ENCODE results near the gene CNTNAP2.

The CNTNAP2 gene

GRCh38 chr7:147251751-147252325, 1135.2 kb downstream of the CNTNAP2 start:
- no peak for DNase-seq (ENCODE audit: low spot score)

GRCh38 chr7:147261693-147262092, 1145.1 kb downstream of the CNTNAP2 start:
- no peak for DNase-seq (ENCODE audit: low spot score)

DNA sequence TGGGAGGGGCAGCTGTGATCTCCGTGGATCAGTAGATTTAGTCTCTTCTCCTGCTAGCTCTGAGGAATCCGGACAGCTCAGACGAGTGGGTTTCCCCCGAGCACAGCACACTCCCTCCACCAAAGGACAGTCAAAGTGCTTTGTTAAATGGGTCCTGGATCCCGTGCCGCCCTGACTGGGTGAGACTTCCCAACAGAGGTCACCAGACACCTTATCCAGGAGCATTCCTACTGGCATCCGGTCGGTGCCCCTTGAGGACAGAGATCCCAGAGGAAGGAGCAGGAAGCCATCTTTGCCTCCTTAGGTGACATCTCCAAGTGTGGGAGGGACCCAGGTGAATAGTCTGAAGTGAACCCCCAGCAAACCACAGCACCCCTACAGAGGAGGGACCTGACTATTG, 1148.9 kb downstream of the CNTNAP2 start:
- DNase-seq (ENCODE audit: low spot score), result no peak

DNA sequence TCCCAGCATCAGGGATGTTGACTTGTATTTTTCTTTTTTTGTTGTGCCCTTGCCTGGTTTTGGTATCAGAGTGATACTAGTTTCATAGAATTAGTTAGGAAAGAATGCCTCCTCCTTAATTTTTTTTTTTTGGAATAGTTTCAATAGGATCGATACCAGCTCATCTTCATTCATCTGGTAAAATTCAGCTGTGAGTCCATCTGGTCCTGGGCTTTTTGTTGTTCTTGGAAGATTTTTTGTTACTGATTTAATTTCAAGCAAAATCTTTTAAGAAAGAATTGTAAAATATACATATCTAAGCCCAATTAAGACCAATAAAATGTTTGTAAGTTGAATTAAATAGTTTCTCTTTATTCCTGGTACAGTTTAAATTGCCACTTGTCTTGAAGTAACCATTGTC, 1159.5 kb downstream of the CNTNAP2 start:
- no peak for DNase-seq (ENCODE audit: low spot score)

GRCh38 chr7:147276783-147277370, 1160.3 kb downstream of the CNTNAP2 start:
- DNase-seq (ENCODE audit: low spot score), result no peak

GRCh38 chr7:147279514-147279913, 1162.9 kb downstream of the CNTNAP2 start:
- DNase-seq (ENCODE audit: low spot score), result no peak

- DNase-seq (ENCODE audit: low spot score), result no peak
Observed at GRCh38 chr7:147279964-147280374, 1163.4 kb downstream of the CNTNAP2 start.

DNA sequence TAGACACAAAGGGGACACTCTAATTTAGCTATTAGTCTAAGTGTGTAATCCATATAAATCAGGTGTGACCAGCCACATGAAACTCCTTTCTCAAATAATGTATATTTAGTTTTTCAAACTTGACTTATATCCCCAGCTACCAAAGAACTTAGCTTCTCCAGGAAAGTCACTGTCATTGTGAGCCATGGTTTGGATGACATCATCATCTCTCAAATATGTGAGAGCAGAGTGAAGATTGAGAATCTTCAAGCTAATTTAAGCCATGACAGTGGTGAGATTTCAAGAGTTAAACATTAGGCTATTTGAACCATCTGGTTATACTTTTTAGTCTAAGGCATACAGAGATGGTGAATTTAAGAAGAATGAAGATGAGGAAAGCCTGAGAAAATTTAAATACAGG, 1165.6 kb downstream of the CNTNAP2 start:
- DNase-seq (ENCODE audit: low spot score), result no peak

- DNase-seq (ENCODE audit: low spot score), result no peak
Observed at GRCh38 chr7:147296201-147296600, 1179.6 kb downstream of the CNTNAP2 start.

DNA sequence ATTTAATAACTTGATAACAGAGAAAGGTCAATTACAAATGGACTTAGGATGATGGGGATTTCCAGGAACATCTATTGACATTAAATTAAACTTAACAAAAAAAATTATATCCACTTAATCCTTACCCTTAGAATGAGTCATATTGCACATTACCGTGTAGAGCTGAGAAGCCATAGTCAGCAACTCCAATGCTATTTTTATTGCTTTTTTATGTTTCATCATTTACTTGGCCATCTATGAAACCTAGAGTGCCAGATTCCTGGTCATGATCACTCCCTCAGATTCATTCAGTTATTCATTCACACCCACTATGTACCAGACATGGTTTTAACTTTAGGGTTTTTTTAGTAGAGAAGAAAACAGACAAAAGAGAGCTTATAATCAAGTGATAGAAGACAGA, 1180.4 kb downstream of the CNTNAP2 start:
- no peak for DNase-seq (ENCODE audit: low spot score)

DNA sequence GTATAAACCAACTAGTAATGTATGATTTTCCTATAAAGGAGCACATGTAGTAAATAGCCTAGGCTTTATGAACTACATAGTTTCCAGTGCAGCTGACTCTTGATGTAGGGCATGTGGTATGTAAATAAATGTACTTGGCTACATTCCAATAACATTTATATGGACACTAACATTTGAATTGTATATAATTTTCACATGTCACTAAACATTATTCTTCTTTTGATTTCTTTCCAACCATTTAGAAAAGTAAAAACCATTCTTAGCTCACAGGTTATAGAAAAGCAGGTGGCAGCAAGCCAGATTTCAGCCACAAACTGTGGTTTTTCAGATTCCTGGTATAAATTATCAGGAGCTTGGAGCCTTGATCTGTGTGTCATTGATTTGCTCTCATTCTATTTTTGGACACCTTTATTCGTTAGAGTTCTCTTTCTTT, 1182.0 kb downstream of the CNTNAP2 start:
- no peak for DNase-seq (ENCODE audit: low spot score)

DNA sequence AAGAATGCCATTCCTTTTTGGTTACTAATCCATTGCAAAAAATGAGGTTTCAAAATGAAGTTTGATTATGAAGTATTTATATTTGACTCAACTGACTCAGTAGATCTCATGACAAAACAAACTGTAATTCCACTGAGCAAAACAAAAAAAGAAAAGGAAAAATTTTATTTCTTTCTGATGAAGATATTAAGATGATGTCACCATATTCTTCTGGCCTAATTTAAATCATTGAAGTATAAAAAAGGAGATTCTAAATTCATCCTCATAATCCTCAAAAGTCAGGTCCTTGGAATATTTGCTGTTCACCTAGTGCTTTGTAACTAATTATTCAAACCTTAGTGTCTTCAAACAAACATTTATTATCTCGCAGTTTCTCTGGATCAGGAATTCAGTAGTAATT, 1183.7 kb downstream of the CNTNAP2 start:
- DNase-seq (ENCODE audit: low spot score), result no peak

DNA sequence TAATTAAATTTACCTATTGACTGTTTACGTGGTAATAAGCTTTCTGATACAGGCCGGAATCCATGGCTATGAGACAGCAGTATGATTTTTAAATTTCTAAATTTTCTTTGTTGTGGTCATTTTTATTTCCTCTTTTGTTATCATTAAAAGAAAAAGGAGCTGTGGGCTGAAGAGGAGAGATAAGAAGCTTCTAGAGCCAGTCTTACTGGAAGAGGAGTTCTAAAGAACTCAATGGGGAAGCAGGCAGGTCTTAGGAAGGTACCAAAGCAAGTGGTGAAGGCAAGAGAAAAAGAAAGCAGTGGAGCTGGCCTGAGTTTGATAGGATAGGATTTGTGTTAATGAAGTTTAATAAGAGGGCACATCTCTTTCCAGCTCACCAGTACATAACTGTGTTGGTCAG, 1187.8 kb downstream of the CNTNAP2 start:
- no peak for DNase-seq (ENCODE audit: low spot score)

DNA sequence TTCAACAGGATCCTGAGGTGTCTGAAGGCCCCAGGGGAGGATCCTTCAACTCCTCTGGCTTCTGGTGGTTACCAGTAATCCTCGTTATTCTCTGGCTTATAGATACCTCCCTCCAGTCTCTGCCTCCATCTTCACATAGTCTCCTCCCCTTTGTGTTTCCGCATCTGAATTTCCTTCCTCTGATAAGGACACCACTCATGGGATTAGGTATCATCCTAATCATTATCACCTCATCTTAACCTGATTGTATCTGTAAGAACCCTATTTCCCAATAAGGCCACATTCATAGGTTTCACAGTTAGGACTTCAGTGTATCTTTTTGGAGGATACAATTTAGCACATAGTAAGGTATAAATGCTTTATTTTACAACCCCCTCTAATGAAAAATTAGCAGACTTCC, 1189.2 kb downstream of the CNTNAP2 start:
- no peak for DNase-seq (ENCODE audit: low spot score)

GRCh38 chr7:147308539-147308938, 1191.9 kb downstream of the CNTNAP2 start:
- DNase-seq (ENCODE audit: low spot score), result no peak

DNA sequence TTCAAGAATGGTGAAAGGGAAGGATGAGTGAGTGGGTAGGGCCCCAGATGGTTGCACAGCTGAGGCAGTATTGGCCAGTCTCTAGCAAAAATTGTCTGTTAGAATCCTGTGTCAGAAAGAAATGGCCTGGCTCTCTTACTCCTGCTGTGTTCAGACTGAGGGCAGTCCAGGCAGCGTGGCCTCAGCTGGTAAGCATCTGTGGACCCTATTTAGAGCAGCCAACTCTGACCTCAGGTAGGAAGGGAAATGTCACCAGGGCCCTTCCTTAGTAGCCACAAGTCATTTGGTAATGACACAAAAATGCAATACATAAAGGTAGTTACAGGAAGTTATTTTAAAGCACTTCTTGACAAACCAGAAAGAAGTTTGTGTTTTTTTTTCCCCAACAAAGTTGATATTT, 1194.7 kb downstream of the CNTNAP2 start:
- DNase-seq (ENCODE audit: low spot score), result no peak

DNA sequence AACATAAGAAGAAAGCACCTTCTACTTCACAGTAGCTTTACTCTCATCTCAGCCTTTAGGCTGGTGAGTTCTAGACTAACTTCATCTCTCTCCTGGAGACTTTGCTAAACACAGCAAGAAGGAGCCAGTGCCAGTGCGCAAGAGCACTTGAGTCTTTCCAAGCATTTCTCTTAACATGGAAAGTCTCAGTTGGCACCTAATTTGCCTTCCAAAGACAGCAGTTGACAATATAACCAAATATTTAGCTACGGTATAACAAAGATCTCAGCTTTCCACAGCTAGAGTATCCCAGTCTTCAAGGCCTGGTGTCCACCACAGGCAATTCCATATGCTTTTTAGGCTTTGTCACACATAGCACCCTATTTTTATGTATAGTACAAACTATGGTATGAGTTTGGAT, 1204.9 kb downstream of the CNTNAP2 start:
- no peak for DNase-seq (ENCODE audit: low spot score)

- DNase-seq (ENCODE audit: low spot score), result no peak
Observed at GRCh38 chr7:147332988-147333387, 1216.4 kb downstream of the CNTNAP2 start.

DNA sequence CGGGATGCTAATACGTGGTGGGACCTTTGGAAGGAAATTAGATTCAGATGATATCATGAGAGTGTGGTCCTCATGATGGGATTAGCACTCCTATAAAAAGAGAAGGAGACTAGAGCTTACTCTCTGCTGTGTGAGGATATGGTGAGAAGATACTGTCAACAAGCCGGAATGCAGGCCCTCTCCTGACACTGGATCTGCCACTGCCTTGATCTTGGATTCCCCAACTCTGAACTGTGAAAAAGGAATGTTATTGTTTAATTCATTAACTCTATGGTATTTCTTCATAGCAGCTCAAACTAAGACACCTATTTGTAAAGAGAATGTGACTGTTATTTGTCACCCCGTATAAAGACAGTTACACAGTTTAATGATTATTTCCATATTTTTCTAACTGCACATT, 1246.5 kb downstream of the CNTNAP2 start:
- DNase-seq (ENCODE audit: low spot score), result no peak

DNA sequence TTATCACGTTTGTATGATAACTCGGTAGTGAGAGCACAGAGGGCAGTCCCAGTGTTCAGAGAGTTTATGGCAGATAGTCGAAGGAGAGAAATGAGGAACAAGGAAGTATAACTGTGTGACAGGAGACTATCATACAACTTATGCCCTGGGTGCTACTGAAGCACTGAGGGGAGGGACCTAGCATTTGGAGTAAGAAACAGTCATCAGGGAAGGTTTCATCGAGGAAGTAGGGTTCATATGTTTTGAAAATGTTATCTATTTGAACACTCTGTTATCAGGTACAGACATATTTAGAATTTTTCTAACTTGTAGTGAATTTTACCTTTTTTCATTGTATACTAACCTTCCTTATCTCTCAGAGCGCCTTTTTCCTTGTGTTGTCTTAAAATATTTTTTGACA, 1259.6 kb downstream of the CNTNAP2 start:
- no peak for DNase-seq (ENCODE audit: low spot score)

DNA sequence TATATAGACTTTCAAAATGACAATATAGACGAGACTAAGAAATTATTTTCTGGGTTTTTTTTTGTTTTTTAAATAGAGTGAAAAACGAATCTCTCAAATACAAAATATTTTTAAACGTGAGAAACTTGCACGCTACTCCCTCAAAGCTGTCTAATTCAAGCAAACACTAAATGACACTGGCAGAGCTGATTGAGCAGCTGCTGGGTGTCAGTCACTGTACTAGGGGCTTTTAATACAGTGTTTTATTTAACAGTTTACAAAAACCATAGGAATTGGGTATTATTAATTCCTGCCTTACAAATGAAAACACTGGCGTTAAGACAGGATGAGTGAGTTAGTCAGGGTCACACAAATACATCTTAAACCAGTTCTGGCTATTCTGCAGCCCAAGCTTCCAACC, 1264.3 kb downstream of the CNTNAP2 start:
- DNase-seq (ENCODE audit: low spot score), result no peak

GRCh38 chr7:147394329-147394728, 1277.7 kb downstream of the CNTNAP2 start:
- no peak for DNase-seq (ENCODE audit: low spot score)

DNA sequence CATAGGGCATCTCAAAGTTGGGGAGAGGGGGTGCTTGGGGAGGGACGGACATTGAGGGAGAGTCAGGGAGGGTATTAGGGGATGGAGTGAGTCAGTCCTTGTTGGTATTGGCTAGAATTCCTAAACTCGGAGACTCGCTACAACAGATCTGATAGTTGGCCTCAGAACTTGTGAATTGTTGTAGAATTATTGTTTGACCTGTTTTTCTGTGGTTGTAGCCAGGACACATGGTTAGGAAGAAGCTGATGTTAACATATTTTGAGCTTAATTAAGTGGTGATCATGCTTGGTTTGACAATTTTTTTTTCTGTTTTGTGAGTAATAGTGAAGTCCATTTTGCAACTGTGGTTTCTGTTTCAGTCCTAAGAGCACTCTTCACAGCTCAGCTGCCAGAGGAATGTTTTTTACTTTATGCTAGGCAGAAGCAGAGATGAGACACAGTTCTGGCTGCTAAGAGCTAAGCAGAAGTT, 1283.7 kb downstream of the CNTNAP2 start:
- no peak for DNase-seq (ENCODE audit: low spot score)

GRCh38 chr7:147400925-147401324, 1284.3 kb downstream of the CNTNAP2 start:
- no peak for DNase-seq (ENCODE audit: low spot score)

All from LoVo (cell line).